NCI-H2196 (cell line): ENCODE data around the gene IFNLR1.
"Not testable (repeated sequence)": the region's sequence is repeated elsewhere in the genome, so short reads cannot be mapped to it uniquely, and the experiment has no call there.

Experiments used
- DNase-seq: peaks from one replicate; lab custom pipeline; 2025; ENCODE audit not compliant: unreplicated experiment; lab: John Stamatoyannopoulos, UW

The IFNLR1 gene

DNA sequence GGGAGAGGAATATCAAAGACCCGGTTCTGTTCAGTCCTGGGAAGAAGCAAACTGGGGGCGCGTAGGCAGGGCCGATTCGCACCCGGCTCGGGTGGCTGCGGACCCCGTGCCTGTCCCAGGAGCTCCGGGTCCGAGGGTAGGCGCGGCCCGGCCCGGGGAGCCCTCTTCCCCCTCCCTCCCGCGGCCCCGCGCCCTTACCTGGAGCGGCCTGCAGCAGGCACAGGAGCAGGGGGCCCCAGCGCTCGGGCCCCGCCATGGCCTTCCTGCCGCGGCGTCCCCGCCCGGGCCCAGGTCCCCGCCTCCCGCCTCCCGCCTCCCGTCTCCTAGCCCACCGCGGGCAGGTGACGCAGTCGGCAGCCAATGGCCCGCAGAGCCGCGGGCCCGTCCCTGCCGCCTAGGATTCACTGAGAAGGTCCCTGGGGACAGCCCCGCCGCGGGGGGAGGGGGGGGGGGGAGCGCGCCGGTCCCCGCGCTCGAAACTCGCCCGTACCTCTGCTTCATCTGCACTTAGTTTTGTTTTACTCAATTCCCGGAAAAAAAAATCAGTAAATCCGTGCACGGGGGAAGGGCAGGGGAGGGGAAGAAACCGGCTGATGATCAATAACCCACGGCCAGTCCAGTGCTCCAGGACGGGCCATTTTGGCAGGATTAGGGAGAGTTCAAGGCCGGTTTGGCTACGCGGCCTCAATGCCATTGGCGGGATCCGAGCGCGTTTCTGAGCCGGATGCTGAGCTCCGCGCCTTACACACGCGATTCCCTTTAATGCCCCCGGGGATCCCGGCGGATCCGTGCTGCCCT lies at the start of gene IFNLR1:
Gene IFNLR1, minus strand, starts transcription at position 297 of the 798 bp plus-strand sequence. Its CDS starts 41 bp downstream, at position 256.
- peak; percentile 76 for DNase-seq

DNA sequence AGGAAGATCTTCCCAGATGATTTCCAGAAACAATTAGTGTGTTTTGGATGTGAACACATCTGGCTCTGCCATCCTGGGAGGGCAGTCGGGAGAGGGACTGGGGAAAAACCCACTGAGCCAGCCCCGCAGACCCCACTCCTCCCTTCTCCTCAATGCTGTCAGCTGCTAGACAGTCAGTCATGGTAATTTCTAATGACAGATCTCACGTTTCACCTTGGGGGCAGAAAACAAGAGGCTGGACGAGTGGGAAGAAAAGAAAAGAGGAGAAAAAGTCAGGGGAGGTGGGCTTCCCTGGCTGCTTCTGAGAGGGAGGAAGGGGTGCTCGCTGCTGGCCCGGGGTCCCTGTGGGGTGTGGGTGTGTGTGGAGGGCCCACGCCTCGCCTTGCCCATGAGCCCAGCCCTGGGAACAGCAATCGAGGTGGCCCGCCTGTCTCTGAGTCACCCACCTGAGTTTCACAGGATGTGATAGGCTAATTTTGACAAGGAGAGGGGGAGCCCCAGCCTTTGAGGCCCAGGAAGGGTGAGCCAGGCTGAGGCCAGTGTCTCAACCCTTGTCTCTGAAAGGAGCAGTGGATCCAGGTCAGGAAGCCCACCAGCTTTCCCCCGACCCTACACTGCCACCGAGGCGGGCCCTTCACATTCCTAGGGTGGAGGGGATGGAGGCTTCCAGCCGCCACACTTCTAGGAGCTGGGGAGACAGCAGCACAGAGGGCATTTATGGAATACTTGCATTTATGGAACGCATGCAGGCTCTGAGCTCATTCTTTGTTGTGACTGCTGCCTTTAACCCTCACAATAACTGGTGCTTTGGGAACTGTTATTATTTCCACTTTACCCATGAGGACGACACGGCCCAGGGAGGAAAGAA lies 49.1 kb upstream of the IFNLR1 start:
- no peak for DNase-seq

DNA sequence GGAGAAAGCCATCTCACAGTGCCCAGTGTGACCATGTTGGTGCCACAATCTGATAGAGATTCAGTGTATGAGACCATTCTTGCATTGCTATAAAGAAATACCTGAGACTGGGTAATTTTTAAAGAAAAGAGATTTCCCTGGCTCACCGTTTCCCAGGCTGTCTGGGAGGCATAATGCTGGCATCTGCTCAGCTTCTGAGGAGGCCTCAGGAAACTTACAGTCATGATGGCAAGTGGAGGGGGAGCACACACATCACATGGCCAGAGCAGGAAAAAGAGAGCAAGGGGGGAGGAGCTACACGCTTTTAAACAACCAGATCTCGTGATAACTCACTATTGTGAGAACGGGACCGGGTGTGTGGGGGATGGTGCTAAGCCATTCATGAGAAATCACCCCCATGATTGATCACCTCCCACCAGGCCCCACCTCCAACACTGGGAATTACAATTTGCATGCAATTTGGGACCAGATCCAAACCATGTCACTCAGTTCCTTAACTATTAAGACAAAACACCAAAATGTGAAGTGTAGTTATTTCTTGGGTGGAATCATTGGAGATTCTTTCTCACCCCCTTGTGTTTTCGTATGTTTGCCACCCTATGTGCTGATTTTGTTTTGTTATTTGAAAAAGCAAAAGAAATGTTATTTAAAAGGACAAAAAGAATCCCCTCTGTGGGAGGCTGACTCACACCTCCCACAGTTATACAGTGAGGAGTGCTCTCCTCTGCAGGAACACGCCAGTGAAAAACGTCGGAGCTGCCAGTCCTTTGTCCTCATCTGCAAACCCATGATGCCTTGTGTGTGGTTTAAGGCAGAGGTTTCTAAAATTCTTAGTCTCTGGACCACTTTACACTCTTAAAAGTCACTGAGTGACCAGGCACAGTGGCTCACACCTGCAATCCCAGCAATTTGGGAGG lies 46.9 kb upstream of the IFNLR1 start:
- no peak for DNase-seq

DNA sequence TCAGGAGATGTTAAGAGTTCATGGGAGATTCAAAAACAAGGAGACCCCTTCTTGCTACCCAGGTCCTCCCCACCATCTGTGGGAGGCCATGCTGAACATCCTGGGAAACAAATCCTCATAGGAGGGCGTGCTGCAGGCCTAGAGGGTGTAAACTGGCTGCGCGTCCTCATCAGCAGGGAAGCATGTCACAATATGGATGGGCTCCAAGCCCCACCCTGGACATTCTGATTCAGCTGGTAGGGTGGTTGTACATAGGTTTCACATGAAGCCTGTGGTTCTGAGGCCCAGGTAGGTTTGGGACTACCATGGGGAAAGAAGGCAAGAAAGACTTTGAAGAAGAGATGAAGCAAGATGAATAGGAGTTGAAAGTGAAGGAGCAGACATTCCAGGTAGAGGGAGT lies 44.6 kb upstream of the IFNLR1 start:
- DNase-seq = no peak

DNA sequence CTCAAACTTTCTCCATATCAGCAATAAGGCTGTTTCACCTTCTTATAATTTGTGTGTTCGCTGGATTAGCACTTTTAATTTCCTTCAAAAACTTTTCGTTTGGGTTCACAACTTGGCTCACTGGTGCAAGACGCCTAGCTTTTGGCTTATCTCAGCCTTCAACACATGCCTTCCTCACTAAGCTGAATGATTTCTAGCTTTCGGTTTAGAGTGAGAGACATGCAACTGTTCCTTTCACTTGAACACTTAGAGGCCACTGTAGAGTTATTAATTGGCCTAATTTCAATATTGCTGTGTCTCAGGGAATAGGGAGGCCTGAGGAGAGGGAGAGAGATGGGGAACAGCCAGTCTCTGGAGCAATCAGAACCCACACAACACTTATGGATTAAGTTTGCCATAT lies 41.2 kb upstream of the IFNLR1 start:
- DNase-seq = no peak

DNA sequence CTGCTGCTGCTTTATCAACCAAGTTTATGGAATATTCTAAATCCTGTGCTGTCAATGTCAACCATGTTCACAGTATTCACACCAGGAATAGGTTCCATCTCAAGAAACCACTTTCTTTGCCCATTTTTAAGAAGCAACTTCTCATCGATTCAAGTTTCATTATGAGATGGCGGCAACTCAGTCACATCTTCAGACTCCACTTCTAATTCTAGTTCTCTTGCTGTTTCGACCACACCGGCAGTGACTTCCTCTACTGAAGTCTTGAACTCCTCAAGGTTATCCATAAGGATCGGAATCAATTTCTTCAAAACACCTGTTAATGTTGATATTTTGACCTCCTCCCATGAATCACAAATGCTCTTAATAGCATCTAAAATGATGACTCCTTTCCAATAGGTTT lies 39.7 kb upstream of the IFNLR1 start:
- DNase-seq = no peak

DNA sequence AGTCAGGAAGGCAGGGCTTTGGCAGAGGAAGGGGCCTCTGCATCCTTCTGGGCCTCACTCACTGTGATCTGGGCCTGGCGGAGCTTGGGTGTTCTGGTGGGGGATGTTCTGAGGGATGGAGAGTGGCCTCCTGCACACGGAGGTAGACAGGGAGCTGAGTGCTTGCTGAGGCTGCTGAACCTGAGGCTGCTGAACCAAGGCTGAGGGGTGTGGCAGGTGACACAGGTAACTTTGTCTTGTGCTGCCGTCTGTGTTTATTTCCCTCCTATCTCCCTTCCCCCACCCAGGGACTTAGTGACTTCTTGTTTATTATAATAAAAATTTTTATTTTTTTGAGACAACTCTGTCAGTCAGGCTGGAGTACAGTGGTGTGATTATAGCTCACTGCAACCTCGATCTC lies 37.7 kb upstream of the IFNLR1 start:
- no peak for DNase-seq

DNA sequence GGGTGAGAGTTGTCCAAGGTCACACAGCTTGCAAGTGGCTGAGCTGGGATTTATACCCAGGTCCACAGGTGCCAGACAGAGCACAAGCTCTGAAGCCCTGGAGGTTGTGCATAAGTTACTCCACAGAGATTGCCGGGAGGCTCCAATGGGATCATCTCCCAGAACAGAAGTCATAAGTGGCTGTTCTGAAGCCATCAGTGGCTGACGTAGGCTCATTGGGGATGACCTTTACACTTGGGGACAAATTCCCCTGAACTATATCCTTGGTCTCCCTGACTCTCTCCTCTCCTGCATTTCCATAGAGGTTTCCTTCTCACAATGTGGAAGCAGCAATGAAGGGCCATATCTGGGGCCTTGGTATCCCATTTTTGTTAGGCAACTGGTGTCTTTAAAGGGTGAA lies 37.0 kb upstream of the IFNLR1 start:
- DNase-seq = no peak

DNA sequence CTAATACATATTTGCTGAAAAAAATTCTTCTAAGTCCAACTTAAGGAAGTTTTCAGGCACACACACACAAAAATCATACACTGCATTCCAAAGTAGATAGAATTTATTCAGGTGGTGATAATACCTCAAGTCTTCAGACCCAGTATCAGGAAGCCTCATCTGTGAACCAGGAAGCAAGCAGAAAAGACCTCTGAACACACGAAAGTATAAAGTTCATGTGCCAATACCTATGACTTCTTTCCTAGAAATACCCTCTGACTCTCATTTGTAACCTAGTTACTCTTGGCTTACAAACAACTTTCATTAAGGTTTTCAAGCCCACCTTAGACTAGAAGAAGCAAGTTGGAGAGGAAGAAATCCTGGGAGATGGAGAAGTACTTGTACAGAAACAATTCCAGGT lies 35.7 kb upstream of the IFNLR1 start:
- no peak for DNase-seq

DNA sequence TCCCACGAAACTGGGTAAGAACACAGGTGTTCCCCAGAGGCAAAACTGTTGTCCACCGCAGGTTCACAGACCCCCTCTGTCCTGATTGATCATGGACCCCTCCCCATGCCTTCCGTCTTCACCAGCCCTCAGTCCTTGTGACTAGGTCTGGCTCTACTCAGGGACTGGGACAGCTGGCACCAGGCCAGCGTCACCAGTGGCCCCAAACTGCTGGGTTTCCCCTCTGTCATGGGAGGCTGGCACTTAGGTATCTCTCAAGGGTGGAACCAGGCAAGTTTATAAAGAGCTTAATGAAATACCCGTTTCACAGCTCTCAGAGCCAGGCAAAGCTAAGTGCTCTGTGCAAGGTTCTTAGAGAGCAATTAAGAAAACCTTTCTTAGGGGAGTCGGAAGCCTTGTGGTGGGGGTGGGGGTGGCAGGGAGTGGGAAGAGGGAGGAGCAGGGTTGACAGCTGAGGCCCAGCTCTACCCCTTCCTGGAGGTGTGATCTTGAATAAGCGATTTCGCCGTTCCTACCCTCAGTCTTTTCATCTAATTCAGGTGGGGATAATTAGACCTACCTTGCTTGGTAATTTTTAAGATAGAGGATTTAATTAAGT lies 35.0 kb upstream of the IFNLR1 start:
- no peak for DNase-seq

DNA sequence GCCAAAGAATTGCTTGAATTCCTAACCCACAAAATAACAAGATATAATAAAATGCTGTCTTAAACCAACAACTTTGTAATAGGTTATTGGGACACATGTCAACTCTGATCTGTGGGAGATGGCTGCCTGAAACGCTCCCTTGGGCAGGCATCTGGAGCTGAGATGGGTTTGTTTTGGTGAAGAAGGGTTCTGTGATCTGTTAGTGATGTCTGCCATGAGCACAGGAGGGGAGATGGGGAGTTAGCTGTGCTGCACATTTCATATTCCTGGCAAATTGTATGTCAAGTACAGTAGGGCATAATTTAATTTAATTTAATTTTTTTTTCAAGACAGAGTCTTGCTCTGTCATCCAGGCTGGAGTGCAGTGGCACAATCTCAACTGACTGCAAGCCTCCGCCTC lies 34.2 kb upstream of the IFNLR1 start:
- DNase-seq = no peak

DNA sequence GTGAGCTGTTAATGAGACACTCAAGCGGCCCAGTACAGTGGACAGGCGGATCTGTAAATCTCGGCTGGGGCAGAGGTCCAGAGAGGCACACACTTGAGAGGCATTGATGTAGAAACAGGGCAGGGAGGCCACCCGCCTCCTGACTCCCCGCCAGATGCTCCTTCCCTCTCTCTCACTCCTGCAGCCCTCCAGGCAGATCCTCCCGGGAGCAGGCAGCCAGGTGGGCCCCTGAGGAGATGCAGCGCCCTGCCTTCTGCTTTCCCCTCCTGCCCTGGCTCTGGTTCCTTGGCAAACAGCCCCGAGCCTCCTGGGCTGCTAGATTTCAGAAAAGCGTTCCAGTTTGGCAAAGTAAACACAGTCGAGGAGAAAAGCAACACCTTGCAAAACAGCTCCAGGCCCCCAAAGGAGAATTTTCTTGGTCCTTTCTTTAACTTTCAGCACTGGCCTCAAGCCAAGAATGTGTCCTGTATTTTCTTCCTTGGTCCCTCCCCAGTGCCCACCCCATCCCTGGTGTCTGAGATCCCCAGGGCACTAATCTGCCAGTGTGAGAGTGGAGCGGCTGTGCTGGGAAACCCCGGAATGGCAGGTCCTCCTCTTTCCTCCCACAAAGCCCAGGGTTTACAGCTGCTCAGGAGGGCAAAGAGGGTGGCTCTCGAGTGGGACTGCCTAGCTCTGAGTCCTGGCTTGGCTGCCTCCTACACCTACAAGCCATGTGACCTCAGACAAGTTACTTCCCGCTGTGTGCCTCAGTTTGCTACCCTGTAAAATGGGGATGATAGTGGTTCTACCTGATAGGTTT lies 29.4 kb upstream of the IFNLR1 start:
- peak; percentile 67 for DNase-seq

DNA sequence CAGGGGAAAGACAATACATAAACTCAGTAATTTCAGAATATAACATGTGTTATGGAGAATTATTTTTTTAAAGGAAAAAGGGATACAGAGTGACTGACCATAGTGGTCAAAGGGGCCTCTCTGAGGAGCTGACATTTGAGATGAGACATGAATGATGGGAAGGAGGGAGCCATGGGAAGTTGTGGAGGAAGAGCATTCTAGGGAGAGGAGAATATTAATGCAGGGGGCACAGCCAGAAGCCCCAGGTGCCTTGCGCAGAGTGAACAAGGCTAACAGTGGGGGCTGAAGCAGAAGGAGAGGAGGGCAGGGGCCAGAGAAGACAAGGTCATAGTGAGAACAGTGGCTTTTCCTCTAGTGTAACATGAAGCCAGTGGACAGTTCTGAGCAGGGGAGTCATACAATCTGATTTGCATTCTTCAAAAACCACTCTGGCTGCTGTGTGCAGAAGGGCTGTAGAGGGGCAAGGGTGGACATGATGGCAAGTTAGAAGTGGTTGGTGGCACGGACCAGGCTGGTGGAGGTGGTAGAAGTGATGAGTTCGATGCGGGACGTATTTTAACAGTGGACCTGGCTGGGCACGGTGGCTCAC lies 28.2 kb upstream of the IFNLR1 start:
- DNase-seq = no peak

DNA sequence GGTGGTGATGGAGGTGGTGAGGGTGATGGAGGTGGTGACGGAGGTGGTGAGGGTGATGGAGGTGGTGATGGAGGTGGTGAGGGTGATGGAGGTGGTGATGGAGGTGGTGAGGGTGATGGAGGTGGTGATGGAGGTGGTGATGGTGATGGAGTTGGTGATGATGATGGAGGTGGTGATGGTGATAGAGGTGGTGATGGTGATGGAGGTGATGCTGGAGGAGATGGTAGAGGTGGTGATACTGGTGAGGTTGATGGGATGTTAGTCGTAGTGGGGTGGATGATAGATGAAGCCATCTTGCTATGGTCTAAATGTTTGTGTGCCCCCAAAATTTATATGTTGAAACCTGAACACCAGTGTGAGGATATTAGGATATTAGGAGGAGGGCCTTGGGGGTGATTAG lies 25.3 kb upstream of the IFNLR1 start:
- DNase-seq = no peak

DNA sequence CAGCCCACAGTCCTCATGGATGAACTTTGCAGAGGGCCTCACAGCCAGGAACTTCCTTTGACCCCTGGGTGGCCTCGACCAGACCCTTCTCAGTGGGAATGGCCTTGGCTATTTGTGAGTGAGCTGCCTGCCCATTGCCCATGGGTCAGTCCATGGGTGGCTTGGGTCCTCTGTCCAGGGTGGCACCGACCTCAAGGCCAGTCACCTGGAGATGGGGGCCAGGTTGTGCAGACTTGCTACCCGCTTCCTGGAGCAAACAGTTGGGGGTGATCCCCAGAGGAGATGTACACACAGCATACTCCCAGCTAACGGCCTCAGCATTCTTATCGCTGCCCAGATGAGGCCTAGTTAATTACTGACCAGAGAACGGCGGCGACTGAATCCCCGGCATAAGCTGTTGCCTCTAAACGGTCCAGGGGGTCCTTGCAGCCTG lies 23.1 kb upstream of the IFNLR1 start:
- DNase-seq = no peak

DNA sequence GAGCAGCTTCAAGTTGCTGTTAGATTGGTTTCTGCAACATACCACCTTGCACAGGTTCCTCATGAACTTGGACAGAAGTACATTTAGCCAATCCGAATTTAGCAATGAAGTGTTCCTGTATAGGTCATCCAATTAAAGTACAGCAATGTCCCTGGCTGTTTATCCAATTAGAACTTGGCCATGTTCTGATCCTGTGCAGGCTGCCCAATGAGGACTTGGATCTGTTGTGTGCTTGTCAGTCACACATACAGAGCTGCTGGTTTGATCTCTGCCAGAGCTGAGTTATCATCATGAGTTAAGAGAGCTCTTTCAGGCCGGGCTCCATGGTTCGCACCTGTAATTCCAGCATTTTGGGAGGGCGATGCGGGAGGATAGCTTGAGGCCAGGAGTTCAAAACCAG lies 22.0 kb upstream of the IFNLR1 start:
- DNase-seq = no peak

DNA sequence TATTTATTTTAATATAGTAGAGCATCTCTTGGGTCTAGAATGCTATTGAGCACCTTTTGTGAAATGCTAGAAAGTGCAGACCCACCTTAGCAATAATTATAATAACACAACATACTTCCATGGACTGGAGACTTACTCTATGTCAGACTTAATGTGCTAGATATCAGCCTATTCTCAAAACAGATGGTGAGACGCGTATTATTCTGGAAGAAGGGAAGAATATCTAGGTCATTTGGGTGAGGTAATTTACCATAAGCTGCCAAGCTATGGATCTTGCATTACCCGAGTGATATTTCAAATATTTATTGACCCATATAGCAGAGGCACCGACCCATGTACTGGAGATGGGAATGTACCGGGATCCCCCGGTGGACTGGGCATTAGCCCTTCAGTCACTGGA lies 20.6 kb upstream of the IFNLR1 start:
- DNase-seq = no peak

DNA sequence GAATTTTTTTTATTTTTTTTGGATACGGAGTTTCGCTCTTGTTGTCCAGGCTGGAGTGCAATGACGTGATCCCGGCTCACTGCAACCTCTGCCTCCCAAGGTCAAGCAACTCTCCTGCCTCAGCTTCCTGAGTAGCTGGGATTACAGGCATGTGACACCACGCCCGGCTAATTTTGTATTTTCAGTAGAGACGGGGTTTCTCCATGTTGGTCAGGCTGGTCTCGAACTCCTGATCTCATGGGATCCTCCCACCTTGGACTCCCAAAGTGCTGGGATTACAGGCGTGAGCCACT lies 20.3 kb upstream of the IFNLR1 start:
- DNase-seq = not testable (repeated sequence)

DNA sequence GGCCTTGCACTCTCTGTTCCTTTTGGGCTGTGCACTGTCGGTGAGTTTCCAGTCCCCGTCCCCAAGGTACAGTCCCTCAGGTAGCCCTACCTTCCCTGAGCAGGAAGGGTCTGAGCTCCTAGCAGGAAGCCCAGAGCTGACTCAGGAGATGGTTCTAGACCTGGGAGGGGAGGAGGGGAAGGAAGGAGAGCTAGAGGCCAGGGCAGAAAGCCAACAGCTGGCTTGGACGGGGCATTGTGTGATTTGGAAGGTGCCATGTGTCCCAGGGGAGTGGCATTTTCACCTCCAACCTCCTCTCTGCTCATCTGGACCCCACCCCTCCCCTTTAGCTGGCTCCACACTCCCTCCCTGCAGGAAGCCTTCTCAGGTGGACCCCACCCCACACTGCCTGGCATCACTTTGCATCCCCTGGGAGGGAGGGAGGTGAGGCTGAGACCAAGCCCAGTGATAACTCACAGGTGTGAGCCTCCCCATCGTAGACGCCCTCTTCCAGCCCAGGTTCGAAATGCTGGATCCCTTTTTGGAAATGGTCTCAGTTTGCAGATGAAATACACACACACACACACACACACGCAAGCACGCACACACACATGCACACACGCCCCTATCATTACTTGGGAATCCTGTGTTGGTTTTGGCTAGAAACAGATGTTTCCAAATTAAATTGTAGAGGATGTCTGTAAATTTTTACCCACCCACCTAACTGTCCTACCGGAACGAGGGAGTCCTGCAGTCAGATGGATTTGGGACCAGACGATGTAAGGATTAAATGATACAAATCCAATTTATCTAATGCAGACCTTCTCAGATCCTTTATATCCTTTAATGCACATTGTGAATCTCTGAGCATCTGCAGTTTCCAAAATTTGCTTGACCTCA lies 19.7 kb upstream of the IFNLR1 start:
- no peak for DNase-seq
